ENCODE data around the gene DLGAP1. TPM values are rescaled to one million over a fixed set of nuclear protein-coding genes. Genes with fewer than 3 reads are reported as not detected.
A peak's percentile ranks its signal among the peaks of the same experiment; 100 is the strongest.

The DLGAP1 gene
- total RNA-seq, 1 donor from 2014 or later: 7.7 TPM

DNA sequence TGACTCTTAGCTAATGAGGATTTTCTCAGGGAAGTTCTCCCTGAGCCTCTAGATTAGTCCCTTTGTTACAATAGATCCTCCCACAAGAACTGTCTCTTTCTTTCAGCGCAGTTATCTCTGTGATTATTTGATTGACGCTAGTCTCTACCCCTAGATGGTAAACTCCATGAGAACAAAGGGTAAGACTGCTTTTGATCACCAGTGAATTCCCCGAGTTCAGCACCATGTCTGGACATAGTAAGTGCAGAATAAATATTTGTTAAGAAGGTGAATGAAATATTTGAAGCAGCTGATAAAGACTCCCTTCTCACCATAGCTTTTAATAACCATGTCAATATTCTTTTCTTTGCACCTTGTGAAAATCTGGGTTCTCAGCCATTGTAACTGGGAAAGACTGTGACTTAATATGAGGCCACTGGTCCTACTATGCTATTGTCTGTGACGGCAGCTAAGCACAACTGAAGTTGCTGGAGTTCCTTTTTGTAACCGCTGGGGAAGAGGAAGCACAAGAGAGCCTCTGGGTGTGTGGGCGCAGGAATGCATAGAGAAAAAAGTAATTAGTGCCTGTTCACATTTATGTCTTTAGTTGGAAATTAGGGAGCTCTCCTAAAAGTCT lies 790.4 kb downstream of the DLGAP1 start:
- Mint-ChIP-seq H3K4me1 (ENCODE audit: low read depth) (peaks cover 21% of the 10 kb centered on the region), H3K36me3 (ENCODE audit: low read depth) (no peaks in the 10 kb centered on the region), H3K4me3 (ENCODE audit: unreplicated experiment) (no peak overlapping the region), H3K27me3 (ENCODE audit: low read depth) (no peaks in the 10 kb centered on the region), H3K9me3 (ENCODE audit: low read depth) (peaks cover 3% of the 10 kb centered on the region), H3K27ac (ENCODE audit: unreplicated experiment) (peak overlapping the region; percentile 95)
- DNase-seq (ENCODE audit: low spot score): no peak
- TF ChIP-seq, protein P1, sequence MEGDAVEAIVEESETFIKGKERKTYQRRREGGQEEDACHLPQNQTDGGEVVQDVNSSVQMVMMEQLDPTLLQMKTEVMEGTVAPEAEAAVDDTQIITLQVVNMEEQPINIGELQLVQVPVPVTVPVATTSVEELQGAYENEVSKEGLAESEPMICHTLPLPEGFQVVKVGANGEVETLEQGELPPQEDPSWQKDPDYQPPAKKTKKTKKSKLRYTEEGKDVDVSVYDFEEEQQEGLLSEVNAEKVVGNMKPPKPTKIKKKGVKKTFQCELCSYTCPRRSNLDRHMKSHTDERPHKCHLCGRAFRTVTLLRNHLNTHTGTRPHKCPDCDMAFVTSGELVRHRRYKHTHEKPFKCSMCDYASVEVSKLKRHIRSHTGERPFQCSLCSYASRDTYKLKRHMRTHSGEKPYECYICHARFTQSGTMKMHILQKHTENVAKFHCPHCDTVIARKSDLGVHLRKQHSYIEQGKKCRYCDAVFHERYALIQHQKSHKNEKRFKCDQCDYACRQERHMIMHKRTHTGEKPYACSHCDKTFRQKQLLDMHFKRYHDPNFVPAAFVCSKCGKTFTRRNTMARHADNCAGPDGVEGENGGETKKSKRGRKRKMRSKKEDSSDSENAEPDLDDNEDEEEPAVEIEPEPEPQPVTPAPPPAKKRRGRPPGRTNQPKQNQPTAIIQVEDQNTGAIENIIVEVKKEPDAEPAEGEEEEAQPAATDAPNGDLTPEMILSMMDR (IDR thresholded peaks at IDR 0.05): peak; percentile 31

DNA sequence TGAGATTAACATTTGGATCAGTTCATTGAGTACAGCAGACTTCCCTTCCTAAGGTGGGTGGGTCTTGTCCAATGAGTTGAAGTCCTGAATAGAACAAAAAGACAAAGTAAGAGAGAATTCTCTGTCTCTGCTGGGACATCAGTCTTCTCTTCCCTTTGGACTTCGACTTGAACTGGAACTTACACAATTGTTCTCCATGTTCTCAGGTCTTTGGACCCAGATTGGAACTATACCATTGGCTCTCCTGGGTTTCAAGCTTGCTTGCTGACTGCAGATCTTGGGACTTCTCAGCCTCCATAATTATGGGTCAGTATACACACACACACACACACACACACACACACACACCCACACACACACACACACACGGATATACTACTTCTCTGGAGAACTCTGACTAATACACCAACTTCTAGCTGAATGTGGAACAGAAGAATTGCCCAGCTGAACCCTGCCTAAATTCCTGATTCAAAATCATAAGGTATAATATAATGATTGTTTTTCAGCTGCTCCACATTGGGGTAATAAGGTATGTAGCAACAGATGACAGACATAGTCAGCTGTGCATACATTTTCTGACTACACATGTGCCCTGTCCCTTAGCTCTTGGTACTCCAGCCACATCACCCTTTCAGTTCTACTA lies 791.1 kb downstream of the DLGAP1 start:
- peaks cover 3% of the 10 kb centered on the region for H3K9me3 Mint-ChIP-seq (ENCODE audit: low read depth)
- H3K36me3 Mint-ChIP-seq (ENCODE audit: low read depth): no peaks in the 10 kb centered on the region
- peaks cover 21% of the 10 kb centered on the region for H3K4me1 Mint-ChIP-seq (ENCODE audit: low read depth)
- H3K27ac Mint-ChIP-seq (ENCODE audit: unreplicated experiment): no peak overlapping the region
- TF ChIP-seq, protein P1 (IDR thresholded peaks at IDR 0.05): no peak
- H3K4me3 Mint-ChIP-seq (ENCODE audit: unreplicated experiment): no peak overlapping the region
- no peak for DNase-seq (ENCODE audit: low spot score)
- H3K27me3 Mint-ChIP-seq (ENCODE audit: low read depth): no peaks in the 10 kb centered on the region

DNA sequence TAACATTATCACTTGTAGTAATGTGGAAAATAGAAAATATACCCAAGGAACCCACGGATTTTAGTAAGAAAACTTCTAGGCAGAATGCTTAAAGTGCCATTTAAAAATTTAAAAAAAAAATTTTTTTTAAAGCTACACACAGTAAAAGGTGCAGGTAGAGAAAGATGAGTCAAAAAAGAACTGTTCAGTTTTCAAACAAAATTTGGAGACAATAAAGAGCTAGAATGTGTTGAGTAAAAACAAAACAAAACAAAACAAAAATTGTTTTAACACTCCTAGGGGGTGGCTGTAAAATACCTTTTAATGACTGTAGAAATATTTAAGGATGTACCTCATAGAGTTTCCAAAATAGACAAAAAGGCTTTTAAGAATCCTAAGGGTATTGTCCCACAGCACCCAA lies 793.1 kb downstream of the DLGAP1 start:
- no peak for DNase-seq (ENCODE audit: low spot score)
- Mint-ChIP-seq H3K36me3 (ENCODE audit: low read depth) (no peaks in the 10 kb centered on the region), H3K27ac (ENCODE audit: unreplicated experiment) (no peak overlapping the region), H3K27me3 (ENCODE audit: low read depth) (no peaks in the 10 kb centered on the region), H3K4me1 (ENCODE audit: low read depth) (peaks cover 21% of the 10 kb centered on the region), H3K4me3 (ENCODE audit: unreplicated experiment) (no peak overlapping the region), H3K9me3 (ENCODE audit: low read depth) (peaks cover 3% of the 10 kb centered on the region)
- TF ChIP-seq, protein P1 (IDR thresholded peaks at IDR 0.05): no peak

DNA sequence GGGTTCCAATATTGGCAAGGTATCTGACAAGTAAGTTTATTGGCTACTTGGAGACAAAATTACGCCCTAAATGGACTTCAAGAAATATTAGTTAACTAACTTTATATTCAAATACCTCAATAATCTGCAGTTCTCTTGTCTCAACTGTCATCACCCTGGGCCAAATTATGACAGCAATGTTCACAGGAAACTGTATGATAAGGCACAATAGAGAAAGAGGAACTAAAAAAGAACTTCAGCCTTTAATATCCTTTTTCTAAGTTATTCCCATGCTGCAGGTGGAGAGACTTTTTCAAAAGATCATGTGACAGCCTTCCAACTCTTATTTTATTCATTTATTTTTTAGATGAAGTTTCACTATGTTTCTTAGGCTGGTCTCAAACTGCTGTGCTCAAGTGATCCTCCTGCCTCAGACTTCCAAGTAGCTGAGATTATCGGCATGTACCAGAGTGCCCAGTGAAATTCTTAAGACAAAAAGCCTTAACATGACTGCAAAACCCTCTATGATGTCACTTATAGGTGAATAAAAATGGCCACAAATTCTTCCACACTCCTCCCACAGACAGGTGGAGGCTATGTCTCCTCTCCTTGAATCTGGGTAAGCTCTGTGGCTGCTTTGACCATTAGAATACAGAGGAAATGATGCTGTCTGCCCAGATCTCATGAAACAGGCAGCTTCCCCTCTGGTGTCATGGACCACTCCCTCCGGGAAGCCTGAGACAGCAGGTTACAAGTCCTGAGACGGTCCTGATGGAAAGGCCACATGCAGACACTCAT lies 794.2 kb downstream of the DLGAP1 start:
- H3K9me3 Mint-ChIP-seq (ENCODE audit: low read depth): peaks cover 3% of the 10 kb centered on the region
- no peaks in the 10 kb centered on the region for H3K27me3 Mint-ChIP-seq (ENCODE audit: low read depth)
- H3K27ac Mint-ChIP-seq (ENCODE audit: unreplicated experiment): no peak overlapping the region
- TF ChIP-seq, protein P1 (IDR thresholded peaks at IDR 0.05): no peak
- no peaks in the 10 kb centered on the region for H3K36me3 Mint-ChIP-seq (ENCODE audit: low read depth)
- no peak overlapping the region for H3K4me3 Mint-ChIP-seq (ENCODE audit: unreplicated experiment)
- DNase-seq (ENCODE audit: low spot score): no peak
- peaks cover 18% of the 10 kb centered on the region for H3K4me1 Mint-ChIP-seq (ENCODE audit: low read depth)

DNA sequence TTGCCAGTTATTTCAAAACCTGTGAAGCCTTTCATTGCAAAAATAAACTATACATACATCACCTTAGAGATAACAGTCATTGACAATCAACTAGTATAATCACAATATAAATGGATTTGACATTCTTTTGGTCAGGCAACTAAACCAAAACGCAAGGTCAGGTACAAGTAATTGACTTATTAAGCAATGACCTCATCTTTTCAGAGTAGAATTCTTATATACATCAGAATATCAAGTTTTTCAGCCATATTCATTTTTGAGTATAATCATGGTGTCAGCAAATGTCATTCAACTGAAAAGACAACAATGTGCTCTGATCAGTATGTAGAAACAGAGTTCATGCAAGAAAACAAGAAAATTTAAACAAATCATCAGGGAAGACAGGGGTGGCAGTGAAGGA lies 796.6 kb downstream of the DLGAP1 start:
- no peak overlapping the region for H3K4me3 Mint-ChIP-seq (ENCODE audit: unreplicated experiment)
- peaks cover 3% of the 10 kb centered on the region for H3K9me3 Mint-ChIP-seq (ENCODE audit: low read depth)
- H3K36me3 Mint-ChIP-seq (ENCODE audit: low read depth): no peaks in the 10 kb centered on the region
- H3K27me3 Mint-ChIP-seq (ENCODE audit: low read depth): no peaks in the 10 kb centered on the region
- DNase-seq (ENCODE audit: low spot score): no peak
- TF ChIP-seq, protein P1 (IDR thresholded peaks at IDR 0.05): no peak
- no peak overlapping the region for H3K27ac Mint-ChIP-seq (ENCODE audit: unreplicated experiment)
- peaks cover 9% of the 10 kb centered on the region for H3K4me1 Mint-ChIP-seq (ENCODE audit: low read depth)
